Stomach (tissue), 4 donors: ENCODE measurements around the gene TEX26.

Experiments used
- CTCF ChIP-seq, 7 experiments: fragments of 450-650 bp in 4 of 7; fragments of 200-600 bp in 3 of 7; sonication (generic) in 3 of 7; IDR thresholded peaks; one replicate each; pipeline ENCODE4 v1.5.1; 2016 to 2019; ENCODE audit warnings: antibody characterized with exemption in 7 of 7, control low read depth in 2 of 7, mild to moderate bottlenecking in 1 of 7
- POLR2A ChIP-seq, 4 donors: fragments of 450-650 bp; IDR thresholded peaks; one replicate each; pipeline ENCODE4 v1.6.1; 2016; ENCODE audit warnings: antibody characterized with exemption in 4 of 4, control low read depth in 2 of 4, mild to moderate bottlenecking in 1 of 4, moderate library complexity in 1 of 4
- POLR2AphosphoS5 ChIP-seq, 3 donors: sonication (generic); formaldehyde crosslinking; IDR thresholded peaks; one replicate each; pipeline ENCODE4 v1.6.1; 2016; ENCODE audit warnings: antibody characterized with exemption in 3 of 3

DNA sequence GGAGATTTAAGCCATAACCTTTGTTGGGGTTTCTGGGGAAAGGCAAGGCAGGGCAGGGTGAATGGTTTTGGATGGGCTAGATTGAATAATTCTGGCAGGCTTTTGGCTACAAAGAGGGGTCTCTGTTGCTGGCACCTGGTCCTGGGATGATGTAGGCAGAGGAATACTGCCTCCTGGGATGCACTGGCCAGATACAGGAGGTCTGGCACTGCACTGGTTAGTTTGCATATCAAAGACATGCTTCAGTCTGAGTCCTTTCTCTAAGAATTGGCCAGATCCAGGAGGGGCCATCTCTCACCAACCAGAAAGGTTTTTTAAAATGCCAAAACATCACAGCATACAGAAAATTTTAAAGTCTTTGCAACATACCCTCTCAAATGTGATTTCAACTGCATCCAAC is 34.4 kb upstream of the TEX26 start:
- TF ChIP-seq CTCF (IDR thresholded peaks at IDR 0.05) (no peak), POLR2AphosphoS5 (IDR thresholded peaks at IDR 0.05) (no peak), POLR2A (IDR thresholded peaks at IDR 0.05) (no peak)
